B cell (primary cell): ENCODE data around the gene ABL1. TPM values are rescaled to one million over a fixed set of nuclear protein-coding genes. Genes with fewer than 3 reads are reported as not detected.

Experiments
- ATAC-seq: fragments of 200-7000 bp; cut with Tn5 transposase; one replicate; pipeline ENCODE4 v1.10.0; 2021; ENCODE audit warnings: low read depth, mild to moderate bottlenecking, moderate number of reproducible peaks, moderate library complexity
- CTCF ChIA-PET: fragments of 350-600 bp; sonication (Branson Sonifier 250); formaldehyde crosslinking; loops from one replicate; lab custom pipeline; 2021; ENCODE audit warnings: antibody characterized with exemption, inconsistent platforms; lab: Charles Lee
- POLR2A ChIA-PET: fragments of 350-600 bp; sonication (Branson Sonifier 250); formaldehyde crosslinking; loops from one replicate; lab custom pipeline; 2021; ENCODE audit warnings: antibody characterized with exemption; lab: Charles Lee
- DNase-seq: peaks from one replicate; pipeline ENCODE4 v3.0.0; 2013
- H2AFZ ChIP-seq: 2 replicates; pipeline ENCODE4 v1.6.1; 2012; ENCODE audit warnings: mild to moderate bottlenecking, low read depth, low read length; ENCODE audit not compliant: insufficient read depth, poor library complexity, severe bottlenecking
- H3K27ac ChIP-seq, 2 donors: 1 replicate in 1 of 2; 2 replicates in 1 of 2; pipeline ENCODE4 v1.5.1; 2012 to 2013; ENCODE audit warnings: low read length in 2 of 2, mild to moderate bottlenecking in 2 of 2, moderate library complexity in 1 of 2
- H3K27me3 ChIP-seq, 4 experiments: fragments of 200-600 bp in 1 of 4; sonication (generic) in 1 of 4; replicated peaks in 1 of 4; 1 replicate in 2 of 4; 2 replicates in 2 of 4; pipeline versions ENCODE4 v1.6.1 to v1.7.0; 2013 to 2016; ENCODE audit warnings: low read length in 3 of 4, mild to moderate bottlenecking in 2 of 4, mixed read lengths in 1 of 4, moderate library complexity in 1 of 4; ENCODE audit not compliant: insufficient read depth in 4 of 4, control insufficient read depth in 3 of 4; ENCODE audit errors: control extremely low read depth in 1 of 4
- H3K36me3 ChIP-seq, 2 experiments: replicated peaks in 1 of 2; 1 replicate in 1 of 2; 2 replicates in 1 of 2; pipeline versions ENCODE4 v1.6.1 to v1.7.1; 2013; ENCODE audit warnings: low read length in 1 of 2; ENCODE audit not compliant: insufficient read depth in 2 of 2, control insufficient read depth in 1 of 2; ENCODE audit errors: control extremely low read depth in 1 of 2, extremely low read depth in 1 of 2
- H3K4me1 ChIP-seq, 2 donors: fragments of 200-600 bp in 1 of 2; sonication (generic) in 1 of 2; 1 replicate in 1 of 2; 2 replicates in 1 of 2; pipeline versions ENCODE4 v1.5.1 to v1.6.1; 2013 to 2017; ENCODE audit warnings: low read length in 2 of 2; ENCODE audit not compliant: control insufficient read depth in 2 of 2, insufficient read depth in 2 of 2
- H3K4me2 ChIP-seq: replicated peaks from 2 replicates; pipeline ENCODE3; 2012; ENCODE audit warnings: mild to moderate bottlenecking, low read depth, low read length; ENCODE audit not compliant: poor library complexity, severe bottlenecking
- H3K4me3 ChIP-seq, 5 experiments: fragments of 200-600 bp in 1 of 5; sonication (generic) in 1 of 5; 1 replicate in 3 of 5; 2 replicates in 2 of 5; pipeline versions ENCODE4 v1.5.1 to v1.7.0; 2011 to 2016; ENCODE audit warnings: low read length in 4 of 5, mild to moderate bottlenecking in 4 of 5, low read depth in 2 of 5, control low read depth in 1 of 5, moderate library complexity in 1 of 5; ENCODE audit not compliant: insufficient read depth in 1 of 5; ENCODE audit errors: control extremely low read depth in 1 of 5, extremely low read depth in 1 of 5
- H3K79me2 ChIP-seq: fragments of 200-600 bp; sonication (generic); one replicate; pipeline ENCODE4 v1.6.0; 2016; ENCODE audit warnings: low read length; ENCODE audit not compliant: control insufficient read depth, insufficient read depth
- H3K9ac ChIP-seq: fragments of 200-600 bp; sonication (generic); 2 replicates; pipeline ENCODE4 v1.6.1; 2017; ENCODE audit warnings: mild to moderate bottlenecking, low read length, moderate library complexity
- H3K9me3 ChIP-seq, 3 donors: one replicate each; pipeline versions ENCODE4 v1.6.1 to v1.7.1; 2013; ENCODE audit warnings: low read length in 2 of 3; ENCODE audit not compliant: control insufficient read depth in 2 of 3, insufficient read depth in 1 of 3; ENCODE audit errors: control extremely low read depth in 1 of 3
- H4K20me1 ChIP-seq: 2 replicates; pipeline ENCODE4 v1.6.0; 2012; ENCODE audit warnings: mild to moderate bottlenecking, low read length; ENCODE audit not compliant: insufficient read depth, control insufficient read depth, poor library complexity, severe bottlenecking
- H3K27ac Mint-ChIP-seq: one replicate; pipeline ENCODE4 v1.8.0; 2021; ENCODE audit warnings: mixed read lengths
- H3K27me3 Mint-ChIP-seq: one replicate; pipeline ENCODE4 v1.8.0; 2021; ENCODE audit warnings: mixed read lengths
- H3K4me1 Mint-ChIP-seq: one replicate; pipeline ENCODE4 v1.8.0; 2021; ENCODE audit warnings: mixed read lengths
- H3K4me3 Mint-ChIP-seq: one replicate; pipeline ENCODE4 v1.8.0; 2021; ENCODE audit warnings: mixed read lengths
- H3K9me3 Mint-ChIP-seq: one replicate; pipeline ENCODE4 v1.8.0; 2022; ENCODE audit warnings: mixed read lengths; ENCODE audit not compliant: insufficient read depth
- EZH2 ChIP-seq: IDR thresholded peaks from 2 replicates; pipeline ENCODE4 v1.6.1; 2012; ENCODE audit warnings: borderline replicate concordance, low read depth, mild to moderate bottlenecking, moderate library complexity, low read length; ENCODE audit not compliant: insufficient read depth, poor library complexity, severe bottlenecking
- WGBS: methylation state at CpG from one replicate; pipeline ENCODE4 v1.1.5; 2013; ENCODE audit warnings: missing lambda C conversion rate; ENCODE audit not compliant: insufficient coverage; 5-methylcytosine and 5-hydroxymethylcytosine counted together
- intact Hi-C: fragments of 100-400 bp; cut with micrococcal nuclease; formaldehyde crosslinking; loops from one replicate; pipeline ENCODE4 v1.10.0; 2022
- polyA plus RNA-seq: library from polyadenylated mRNA; depleted of rRNA; stranded (reverse); fragments of >200 nt; gene quantifications from 2 replicates; pipeline ENCODE4 v1.2.3, GENCODE V29; 2012
- total RNA-seq, 2 donors: library from RNA; stranded (reverse); fragments of 120-200 nt in 1 of 2; gene quantifications; 1 replicate in 1 of 2; 2 replicates in 1 of 2; pipeline versions ENCODE4 v1.2.3 to v1.2.4, GENCODE V29; 2013 to 2022
- TF ChIP-seq, protein P1 (sequence below): fragments of 200-600 bp; IDR thresholded peaks from one replicate; pipeline ENCODE4 v1.8.0; 2022; ENCODE audit warnings: antibody characterized with exemption, mild to moderate bottlenecking

Gene ABL1
- total and polyA plus RNA-seq, 2 donors (not counting 1 experiment from before 2014, with no cell fraction given), result 11.9 to 46.0 TPM

DNA sequence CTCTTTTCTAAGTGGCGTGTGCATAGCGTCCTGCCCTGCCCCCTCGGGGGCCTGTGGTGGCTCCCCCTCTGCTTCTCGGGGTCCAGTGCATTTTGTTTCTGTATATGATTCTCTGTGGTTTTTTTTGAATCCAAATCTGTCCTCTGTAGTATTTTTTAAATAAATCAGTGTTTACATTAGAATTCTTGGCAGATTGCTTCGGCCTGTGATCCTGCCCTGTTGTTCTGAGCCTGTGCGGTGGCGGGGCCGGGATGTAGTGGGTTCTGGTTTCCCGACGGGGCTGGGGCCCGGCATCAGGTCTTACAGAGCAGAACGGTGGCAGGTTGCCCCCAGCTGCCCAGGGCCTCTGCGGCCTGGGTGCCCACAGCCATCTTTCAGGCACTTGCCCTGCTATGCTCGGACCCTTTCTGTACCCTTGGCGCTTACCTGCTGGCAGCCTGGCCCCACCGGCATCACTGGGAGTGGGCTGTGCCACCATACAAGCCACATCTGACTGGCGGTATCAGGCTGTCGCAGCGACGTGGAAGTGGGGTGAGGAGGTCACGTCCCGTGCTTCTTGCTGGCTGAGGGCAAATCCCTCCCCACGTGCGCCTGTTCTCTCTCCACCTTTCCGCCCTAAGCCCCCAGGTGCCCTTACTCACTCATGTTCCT lies 52.6 kb downstream of the ABL1 start:
- Histone ChIP-seq H3K4me3 (no peak overlapping the region), H3K79me2 (no peaks in the 10 kb centered on the region), H3K4me1 (no peaks in the 10 kb centered on the region), H3K36me3 (peaks cover 0 to 46% of the 10 kb centered on the region in 2 experiments), H3K9me3 (no peaks in the 10 kb centered on the region), H4K20me1 (no peaks in the 10 kb centered on the region), H3K4me2 (no peak overlapping the region), H3K27me3 (no peaks in the 10 kb centered on the region), H2AFZ (no peak overlapping the region), H3K9ac (no peak overlapping the region), H3K27ac (no peak overlapping the region)
- Mint-ChIP-seq H3K4me3 (no peak overlapping the region), H3K27ac (no peak overlapping the region), H3K4me1 (no peaks in the 10 kb centered on the region), H3K27me3 (no peaks in the 10 kb centered on the region), H3K9me3 (no peaks in the 10 kb centered on the region)
- intact Hi-C loops, result no loop called here
- DNase-seq (no peak), ATAC-seq (no peak)
- ChIA-PET POLR2A (no interaction called here), CTCF (no interaction called here)
- 96% methylated on average over 16 of the region's 25 CpGs for WGBS
- no peak for TF ChIP-seq EZH2
- TF ChIP-seq, protein P1, sequence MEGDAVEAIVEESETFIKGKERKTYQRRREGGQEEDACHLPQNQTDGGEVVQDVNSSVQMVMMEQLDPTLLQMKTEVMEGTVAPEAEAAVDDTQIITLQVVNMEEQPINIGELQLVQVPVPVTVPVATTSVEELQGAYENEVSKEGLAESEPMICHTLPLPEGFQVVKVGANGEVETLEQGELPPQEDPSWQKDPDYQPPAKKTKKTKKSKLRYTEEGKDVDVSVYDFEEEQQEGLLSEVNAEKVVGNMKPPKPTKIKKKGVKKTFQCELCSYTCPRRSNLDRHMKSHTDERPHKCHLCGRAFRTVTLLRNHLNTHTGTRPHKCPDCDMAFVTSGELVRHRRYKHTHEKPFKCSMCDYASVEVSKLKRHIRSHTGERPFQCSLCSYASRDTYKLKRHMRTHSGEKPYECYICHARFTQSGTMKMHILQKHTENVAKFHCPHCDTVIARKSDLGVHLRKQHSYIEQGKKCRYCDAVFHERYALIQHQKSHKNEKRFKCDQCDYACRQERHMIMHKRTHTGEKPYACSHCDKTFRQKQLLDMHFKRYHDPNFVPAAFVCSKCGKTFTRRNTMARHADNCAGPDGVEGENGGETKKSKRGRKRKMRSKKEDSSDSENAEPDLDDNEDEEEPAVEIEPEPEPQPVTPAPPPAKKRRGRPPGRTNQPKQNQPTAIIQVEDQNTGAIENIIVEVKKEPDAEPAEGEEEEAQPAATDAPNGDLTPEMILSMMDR, result no peak

DNA sequence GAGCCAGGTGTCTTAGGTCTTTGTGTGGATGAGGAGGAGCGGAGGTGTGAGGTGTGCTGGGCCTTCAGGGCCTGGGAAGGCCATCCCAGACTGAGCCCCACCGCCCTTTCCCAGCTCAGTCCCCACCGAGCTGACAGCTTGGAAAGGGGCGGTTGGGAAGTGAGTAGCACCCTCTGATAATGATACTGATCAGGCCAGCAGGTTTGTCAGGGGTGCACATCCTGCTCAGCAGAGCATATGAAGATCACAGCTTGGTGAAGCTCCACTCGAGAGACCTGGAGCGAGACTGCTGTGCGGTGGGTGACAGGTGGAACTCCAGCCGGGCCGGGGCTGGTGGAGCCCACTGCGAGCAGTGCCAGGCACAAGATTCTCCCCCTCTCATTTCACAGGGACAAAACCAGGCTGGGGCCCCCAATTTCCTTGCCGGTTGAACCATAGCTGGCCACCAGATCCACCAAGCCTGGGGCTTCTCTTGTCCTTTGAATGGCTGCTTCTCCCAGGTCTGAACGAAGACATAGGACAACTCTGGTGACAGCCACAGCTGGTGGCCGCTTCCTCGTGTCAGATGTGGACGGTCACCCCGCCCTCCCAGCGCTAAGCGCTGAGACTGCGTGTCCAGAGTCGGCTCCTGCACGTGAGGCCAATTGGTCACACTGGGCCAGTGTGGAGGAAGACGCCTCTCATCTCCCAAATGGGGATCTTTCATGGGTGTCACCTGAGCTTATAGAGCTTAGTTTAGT lies 53.3 kb downstream of the ABL1 start:
- POLR2A ChIA-PET, result no interaction called here
- intact Hi-C loops, result no loop called here
- H2AFZ ChIP-seq, result no peak overlapping the region
- H3K4me2 ChIP-seq, result no peak overlapping the region
- Mint-ChIP-seq H3K4me1 (peaks cover 1% of the 10 kb centered on the region), H3K27me3 (no peaks in the 10 kb centered on the region), H3K27ac (no peak overlapping the region), H3K9me3 (no peaks in the 10 kb centered on the region), H3K4me3 (no peak overlapping the region)
- ATAC-seq (no peak), DNase-seq (no peak)
- CTCF ChIA-PET, result no interaction called here
- peaks cover 0 to 4% of the 10 kb centered on the region in 2 donors for H3K4me1 ChIP-seq
- H3K79me2 ChIP-seq, result no peaks in the 10 kb centered on the region
- peaks cover 0 to 44% of the 10 kb centered on the region in 2 experiments for H3K36me3 ChIP-seq
- H3K9ac ChIP-seq, result no peak overlapping the region
- TF ChIP-seq, protein P1, result no peak
- TF ChIP-seq EZH2, result no peak
- no peaks in the 10 kb centered on the region for H4K20me1 ChIP-seq
- 97% methylated on average over 19 of the region's 22 CpGs for WGBS
- no peaks in the 10 kb centered on the region for H3K27me3 ChIP-seq
- H3K4me3 ChIP-seq, result no peak overlapping the region
- H3K9me3 ChIP-seq, result no peaks in the 10 kb centered on the region
- H3K27ac ChIP-seq, result no peak overlapping the region
